GM12875 (cell line): ENCODE data around the gene TRIP10.
"Not testable (repeated sequence)": the region's sequence is repeated elsewhere in the genome, so short reads cannot be mapped to it uniquely, and the experiment has no call there.

Experiments
- H3K4me3 ChIP-seq: one replicate; pipeline ENCODE4 v1.5.1; 2011; ENCODE audit warnings: low read depth, low read length, control low read depth
- TF ChIP-seq, protein P1 (sequence below): IDR thresholded peaks from 2 replicates; pipeline ENCODE4 v1.5.1; 2011; ENCODE audit warnings: low read depth, mild to moderate bottlenecking, control low read depth, inconsistent platforms, low read length, moderate library complexity, borderline replicate concordance; ENCODE audit not compliant: insufficient read depth

Gene TRIP10

DNA sequence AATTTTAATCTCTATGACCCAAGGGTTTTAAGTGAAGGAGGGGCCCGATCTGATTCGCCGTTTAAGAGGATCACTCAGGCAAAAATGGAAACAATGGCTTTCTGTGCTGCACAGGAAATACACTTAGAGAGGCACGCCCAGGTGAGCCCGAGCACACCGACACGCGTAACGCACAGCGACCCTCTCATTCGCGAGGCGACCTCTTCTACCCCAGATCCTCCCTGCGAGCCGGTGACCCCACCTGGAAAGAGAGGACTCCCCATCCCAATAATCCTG, 27.5 kb downstream of the TRIP10 start:
- TF ChIP-seq, protein P1, sequence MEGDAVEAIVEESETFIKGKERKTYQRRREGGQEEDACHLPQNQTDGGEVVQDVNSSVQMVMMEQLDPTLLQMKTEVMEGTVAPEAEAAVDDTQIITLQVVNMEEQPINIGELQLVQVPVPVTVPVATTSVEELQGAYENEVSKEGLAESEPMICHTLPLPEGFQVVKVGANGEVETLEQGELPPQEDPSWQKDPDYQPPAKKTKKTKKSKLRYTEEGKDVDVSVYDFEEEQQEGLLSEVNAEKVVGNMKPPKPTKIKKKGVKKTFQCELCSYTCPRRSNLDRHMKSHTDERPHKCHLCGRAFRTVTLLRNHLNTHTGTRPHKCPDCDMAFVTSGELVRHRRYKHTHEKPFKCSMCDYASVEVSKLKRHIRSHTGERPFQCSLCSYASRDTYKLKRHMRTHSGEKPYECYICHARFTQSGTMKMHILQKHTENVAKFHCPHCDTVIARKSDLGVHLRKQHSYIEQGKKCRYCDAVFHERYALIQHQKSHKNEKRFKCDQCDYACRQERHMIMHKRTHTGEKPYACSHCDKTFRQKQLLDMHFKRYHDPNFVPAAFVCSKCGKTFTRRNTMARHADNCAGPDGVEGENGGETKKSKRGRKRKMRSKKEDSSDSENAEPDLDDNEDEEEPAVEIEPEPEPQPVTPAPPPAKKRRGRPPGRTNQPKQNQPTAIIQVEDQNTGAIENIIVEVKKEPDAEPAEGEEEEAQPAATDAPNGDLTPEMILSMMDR, result no peak
- H3K4me3 ChIP-seq, result peak overlapping the region; percentile 82

DNA sequence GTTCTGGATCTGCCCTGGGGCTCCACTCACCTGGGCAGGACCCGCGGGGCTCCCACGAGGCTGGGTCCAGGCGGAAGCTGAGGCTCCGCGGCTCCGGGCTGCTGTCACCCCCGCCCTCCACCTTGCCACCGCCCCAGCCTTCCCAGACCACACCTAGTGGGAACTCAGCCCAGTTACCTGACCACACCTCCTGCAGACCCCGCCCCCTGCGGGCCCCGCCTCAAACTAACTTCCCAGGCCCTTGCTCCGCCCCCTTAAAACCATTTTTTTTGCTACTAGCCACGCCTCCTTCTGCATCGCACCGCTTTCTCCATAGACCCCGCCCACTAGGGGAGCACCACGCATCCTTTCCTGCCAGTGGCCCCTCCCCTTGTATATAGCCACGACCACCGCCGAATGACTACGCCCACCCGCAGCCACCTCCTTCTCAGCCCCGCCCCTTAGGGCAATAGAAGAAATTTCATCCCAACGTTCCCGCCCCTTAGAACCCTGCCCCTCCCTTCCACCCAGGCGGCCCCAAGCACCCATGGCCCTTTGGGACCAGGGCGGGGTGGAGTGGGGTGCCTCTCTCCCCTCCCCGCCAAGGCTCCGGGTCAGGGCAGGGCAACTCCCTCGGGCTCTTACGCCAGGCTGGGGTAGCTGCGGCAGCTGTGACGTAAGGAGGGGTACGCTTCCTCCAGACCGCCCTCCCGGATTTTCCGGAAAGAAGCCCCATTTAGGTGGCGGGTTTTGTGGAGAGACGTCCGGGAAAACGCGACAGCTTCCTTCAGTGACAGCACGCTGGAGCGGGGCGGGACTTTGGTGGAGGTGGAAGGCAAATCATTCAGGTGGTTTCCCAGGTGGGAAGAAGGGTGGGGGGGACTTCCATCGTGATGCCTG, 28.1 kb downstream of the TRIP10 start, which contains the start of gene SH2D3A:
SH2D3A (minus strand) TSS at position 79 of the 879 bp plus-strand sequence. CDS start 3,687 bp downstream, outside the sequence.
- TF ChIP-seq, protein P1, result no peak
- peak within 1 kb of the TSS; percentile 82 for H3K4me3 ChIP-seq

- peak overlapping the region; percentile 82 for H3K4me3 ChIP-seq
- TF ChIP-seq, protein P1, result no peak
These were observed 28.8 kb downstream of the TRIP10 start for GRCh38 chr19:6768236-6768785.

- H3K4me3 ChIP-seq, result no peak overlapping the region
- TF ChIP-seq, protein P1, result peak; percentile 25; the same call in 1 of the 2 replicates
These were observed 29.6 kb downstream of the TRIP10 start for GRCh38 chr19:6769006-6769619.

DNA sequence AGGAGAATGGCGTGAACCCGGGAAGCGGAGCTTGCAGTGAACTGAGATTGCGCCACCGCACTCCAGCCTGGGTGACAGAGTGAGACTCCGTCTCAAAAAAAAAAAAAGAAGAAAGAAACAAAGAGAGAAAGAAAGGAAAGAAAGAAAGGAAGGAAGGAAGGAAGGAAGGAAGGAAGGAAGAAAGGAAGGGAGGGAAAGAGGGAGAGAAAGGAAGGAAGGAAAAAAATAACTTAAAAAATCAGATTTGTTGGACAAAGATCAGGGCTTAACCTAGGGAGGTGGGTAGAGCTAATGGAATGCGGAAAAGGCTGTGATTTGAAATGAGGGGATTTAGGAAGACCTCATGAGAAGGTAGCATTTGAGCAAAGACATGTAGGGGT, 32.2 kb downstream of the TRIP10 start:
- H3K4me3 ChIP-seq, result not testable (repeated sequence)

- H3K4me3 ChIP-seq, result peak within 1 kb of the TSS; percentile 98
- TF ChIP-seq, protein P1, result peak; percentile 70
These were observed 32.8 kb downstream of the TRIP10 start, which contains the start of gene VAV1 for GRCh38 chr19:6772028-6772865. VAV1 (plus strand) TSS chr19:6772708; CDS start chr19:6772808, 100 bp downstream.

- H3K4me3 ChIP-seq, result peak overlapping the region; percentile 98
These were observed 33.4 kb downstream of the TRIP10 start for GRCh38 chr19:6772866-6773322.

More at GRCh38 chr19:6772866-6773322, 33.4 kb downstream of the TRIP10 start:
- TF ChIP-seq, protein P1, result no peak
